K562 (cell line): ENCODE data around the gene RING1. TPM values are rescaled to one million over a fixed set of nuclear protein-coding genes. Genes with fewer than 3 reads are reported as not detected.

ENCODE experiments used
- CC2D1A ChIP-seq: fragments of 450-650 bp; IDR thresholded peaks from 2 replicates; pipeline ENCODE4 v1.6.1; 2017; ENCODE audit warnings: mild to moderate bottlenecking
- HLTF ChIP-seq: fragments of 450-650 bp; IDR thresholded peaks from 2 replicates; pipeline ENCODE4 v1.6.1; 2016
- MCM7 ChIP-seq, 2 experiments: fragments of 450-650 bp; IDR thresholded peaks; 2 replicates each; pipeline ENCODE4 v1.6.1; 2016 to 2018
- MIER1 ChIP-seq: fragments of 450-650 bp; IDR thresholded peaks from 2 replicates; pipeline ENCODE4 v1.6.1; 2016; ENCODE audit warnings: antibody characterized with exemption, mild to moderate bottlenecking, low read depth
- NR4A1 ChIP-seq, 2 experiments: fragments of 250-450 bp in 1 of 2; fragments of 450-650 bp in 1 of 2; sonication (Bioruptor Pico) in 1 of 2; IDR thresholded peaks; 2 replicates each; pipeline versions ENCODE4 v1.4.0 to v1.6.1; 2016 to 2020; ENCODE audit warnings: mild to moderate bottlenecking in 2 of 2, missing compliant biosample characterization in 1 of 2, missing genetic modification characterization in 1 of 2, moderate library complexity in 1 of 2
- PHB ChIP-seq: fragments of 250-450 bp; sonication (Bioruptor Pico); IDR thresholded peaks from 2 replicates; pipeline ENCODE4 v1.5.0; 2021
- POLR2AphosphoS5 ChIP-seq: IDR thresholded peaks from 2 replicates; pipeline ENCODE4 v1.6.1; 2011; ENCODE audit warnings: mild to moderate bottlenecking, low read depth, low read length, moderate library complexity; ENCODE audit not compliant: control insufficient read depth, insufficient read depth
- PRMT5 ChIP-seq: sonication (generic); formaldehyde crosslinking; IDR thresholded peaks from 2 replicates; pipeline ENCODE4 v1.5.0; 2020; ENCODE audit warnings: missing genetic modification reagents
- SIN3A ChIP-seq, 2 experiments: fragments of 150-350 bp in 1 of 2; IDR thresholded peaks; 2 replicates each; pipeline ENCODE4 v1.6.1; 2011 to 2016; ENCODE audit warnings: borderline replicate concordance in 2 of 2, low read depth in 2 of 2, low read length in 2 of 2, mild to moderate bottlenecking in 2 of 2, moderate library complexity in 2 of 2; ENCODE audit not compliant: control insufficient read depth in 1 of 2
- SMARCA4 ChIP-seq: fragments of 450-650 bp; IDR thresholded peaks from 2 replicates; pipeline ENCODE4 v1.6.1; 2016
- TCF7 ChIP-seq: sonication (generic); IDR thresholded peaks from 2 replicates; pipeline ENCODE4 v1.6.1; 2016; ENCODE audit warnings: antibody characterized with exemption, borderline replicate concordance
- U2AF2 ChIP-seq: fragments of 200-400 bp; formaldehyde crosslinking; optimal IDR thresholded peaks from 2 replicates; pipeline ENCODE3; 2017; ENCODE audit warnings: low read depth, mild to moderate bottlenecking, low read length
- XRCC5 ChIP-seq: fragments of 200-400 bp; formaldehyde crosslinking; IDR thresholded peaks from 2 replicates; pipeline ENCODE4 v1.6.1; 2017; ENCODE audit warnings: low read depth, mild to moderate bottlenecking, low read length
- YY1 ChIP-seq, 3 experiments: IDR thresholded peaks; 2 replicates each; pipeline ENCODE4 v1.6.1; 2011; ENCODE audit warnings: low read length in 2 of 3, mild to moderate bottlenecking in 2 of 3, moderate library complexity in 2 of 3, borderline replicate concordance in 1 of 3, control low read depth in 1 of 3, low read depth in 1 of 3; ENCODE audit not compliant: insufficient read depth in 3 of 3, insufficient replicate concordance in 2 of 3, control insufficient read depth in 1 of 3, insufficient read length in 1 of 3; ENCODE audit errors: extremely low read depth in 1 of 3
- ZKSCAN3 ChIP-seq: fragments of 250-450 bp; sonication (Bioruptor Pico); IDR thresholded peaks from 2 replicates; pipeline ENCODE4 v1.4.0; 2020
- ZNF282 ChIP-seq: sonication (generic); formaldehyde crosslinking; IDR thresholded peaks from 2 replicates; pipeline ENCODE4 v1.8.1; 2023; ENCODE audit warnings: missing genetic modification reagents
- ZNF407 ChIP-seq: fragments of 450-650 bp; IDR thresholded peaks from 2 replicates; pipeline ENCODE4 v1.6.1; 2016; ENCODE audit warnings: low read depth
- ZNF445 ChIP-seq: fragments of 250-450 bp; sonication (Bioruptor Pico); IDR thresholded peaks from 2 replicates; pipeline ENCODE4 v1.4.0; 2020; ENCODE audit warnings: low read depth, mild to moderate bottlenecking, moderate library complexity
- ZNF79 ChIP-seq: fragments of 250-450 bp; sonication (Bioruptor Pico); IDR thresholded peaks from 2 replicates; pipeline ENCODE4 v1.4.0; 2020; ENCODE audit warnings: low read depth, mild to moderate bottlenecking, moderate library complexity
- polyA plus RNA-seq, 8 experiments: library from polyadenylated mRNA; depleted of rRNA in 4 of 8; stranded (reverse) in 5 of 8; unstranded in 3 of 8; fragments of >200 nt; fragmentation: Nextera tagmentation in 2 of 8; fragmentation: Illumina TruSeq in 1 of 8; extraction: Ambion mirVana in 2 of 8; extraction: Trizol in 1 of 8; gene quantifications; 2 replicates each; pipeline versions ENCODE4 v1.2.1 to v1.2.3, GENCODE V29; 2011 to 2014; ENCODE audit warnings: inconsistent platforms in 1 of 8, missing spikeins in 1 of 8
- total RNA-seq, 7 experiments: library from RNA; depleted of rRNA in 6 of 7; stranded (reverse); fragments of >200 nt in 6 of 7; fragmentation: Illumina TruSeq in 2 of 7; extraction: Trizol in 2 of 7; gene quantifications; 2 replicates each; pipeline versions ENCODE4 v1.2.1 to v1.2.3, GENCODE V29; 2011 to 2021; ENCODE audit warnings: low replicate concordance in 1 of 7
- TF ChIP-seq, protein P1 (sequence below): fragments of 450-650 bp; formaldehyde crosslinking; conservative IDR thresholded peaks from 2 replicates; pipeline ENCODE4 v1.4.0; 2022; ENCODE audit warnings: mild to moderate bottlenecking, missing genetic modification characterization

RING1 gene
- total and polyA plus RNA-seq, 9 of the 15 experiments (the other 6 are each of a cell fraction or from before 2014, with no cell fraction given) = 4.2 to 59.1 (median 36.9) TPM

DNA sequence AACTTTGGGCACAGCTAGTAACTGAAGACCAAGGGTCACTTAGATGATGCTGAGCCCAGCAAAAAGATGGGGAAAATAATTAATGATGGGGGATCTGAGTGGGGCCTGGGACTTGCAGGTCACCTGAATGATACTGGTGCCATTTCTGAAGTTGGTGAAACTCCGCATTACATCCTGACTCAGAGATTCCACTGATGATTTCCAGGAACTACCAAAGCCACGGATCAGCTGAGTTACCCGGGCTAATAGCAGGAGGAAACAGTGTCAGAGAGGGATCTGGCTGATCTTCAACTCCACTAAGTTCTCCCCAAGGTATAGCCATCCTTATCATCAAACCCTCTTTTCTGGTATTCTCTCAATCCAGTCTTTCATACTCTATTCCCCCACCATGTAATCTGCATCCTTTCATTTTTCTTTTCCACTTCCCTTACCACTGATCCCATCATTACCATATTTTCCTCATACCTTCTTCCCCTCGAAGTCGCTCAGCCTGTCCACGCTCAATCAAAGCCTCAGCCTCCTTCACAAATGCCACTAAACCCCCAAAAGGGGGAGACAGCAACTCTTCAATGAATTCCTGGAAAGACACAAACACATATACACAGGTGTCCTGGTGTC, 43.2 kb downstream of the RING1 start (continued):
- TF ChIP-seq MIER1 (no peak), ZNF445 (no peak), YY1 (IDR thresholded peaks at IDR 0.05; ENCODE audit: borderline replicate concordance in 1 of 3, control insufficient read depth in 1 of 3, extremely low read depth in 1 of 3, insufficient read depth in 3 of 3, insufficient read length in 1 of 3, insufficient replicate concordance in 2 of 3, low read depth in 1 of 3, low read length in 2 of 3) (no peak), ZNF282 (no peak), SIN3A (IDR thresholded peaks at IDR 0.05; ENCODE audit: borderline replicate concordance in 2 of 2, control insufficient read depth in 1 of 2, low read depth in 2 of 2, low read length in 2 of 2) (no peak), XRCC5 (no peak), U2AF2 (no peak), NR4A1 (CRISPR knock-in tag; IDR thresholded peaks at IDR 0.05) (no peak), NR4A1 (tag; IDR thresholded peaks at IDR 0.05) (0 out of 2 replicates have a peak, but pooled peaks have one; percentile 19), SMARCA4 (no peak), POLR2AphosphoS5 (no peak), HLTF (0 out of 2 replicates have a peak, but pooled peaks have one; percentile 26), MCM7 (IDR thresholded peaks at IDR 0.05) (no peak), CC2D1A (0 out of 2 replicates have a peak, but pooled peaks have one; percentile 11), TCF7 (no peak), PHB (no peak), ZNF407 (0 out of 2 replicates have a peak, but pooled peaks have one; percentile 32), ZKSCAN3 (CRISPR knock-in tag) (no peak), ZNF79 (CRISPR knock-in tag) (no peak), PRMT5 (CRISPR knock-in tag) (no peak)
- TF ChIP-seq, protein P1, sequence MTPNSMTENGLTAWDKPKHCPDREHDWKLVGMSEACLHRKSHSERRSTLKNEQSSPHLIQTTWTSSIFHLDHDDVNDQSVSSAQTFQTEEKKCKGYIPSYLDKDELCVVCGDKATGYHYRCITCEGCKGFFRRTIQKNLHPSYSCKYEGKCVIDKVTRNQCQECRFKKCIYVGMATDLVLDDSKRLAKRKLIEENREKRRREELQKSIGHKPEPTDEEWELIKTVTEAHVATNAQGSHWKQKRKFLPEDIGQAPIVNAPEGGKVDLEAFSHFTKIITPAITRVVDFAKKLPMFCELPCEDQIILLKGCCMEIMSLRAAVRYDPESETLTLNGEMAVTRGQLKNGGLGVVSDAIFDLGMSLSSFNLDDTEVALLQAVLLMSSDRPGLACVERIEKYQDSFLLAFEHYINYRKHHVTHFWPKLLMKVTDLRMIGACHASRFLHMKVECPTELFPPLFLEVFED = peak; percentile 58; the same call in 1 of the 2 replicates
